GM19238 (cell line): Measurements from ENCODE around the gene DOCK6.

Source experiments
- DNase-seq: peaks from one replicate; pipeline ENCODE4 v3.0.0; 2011; ENCODE audit warnings: low spot score; ENCODE audit not compliant: insufficient read length

The DOCK6 gene

DNA sequence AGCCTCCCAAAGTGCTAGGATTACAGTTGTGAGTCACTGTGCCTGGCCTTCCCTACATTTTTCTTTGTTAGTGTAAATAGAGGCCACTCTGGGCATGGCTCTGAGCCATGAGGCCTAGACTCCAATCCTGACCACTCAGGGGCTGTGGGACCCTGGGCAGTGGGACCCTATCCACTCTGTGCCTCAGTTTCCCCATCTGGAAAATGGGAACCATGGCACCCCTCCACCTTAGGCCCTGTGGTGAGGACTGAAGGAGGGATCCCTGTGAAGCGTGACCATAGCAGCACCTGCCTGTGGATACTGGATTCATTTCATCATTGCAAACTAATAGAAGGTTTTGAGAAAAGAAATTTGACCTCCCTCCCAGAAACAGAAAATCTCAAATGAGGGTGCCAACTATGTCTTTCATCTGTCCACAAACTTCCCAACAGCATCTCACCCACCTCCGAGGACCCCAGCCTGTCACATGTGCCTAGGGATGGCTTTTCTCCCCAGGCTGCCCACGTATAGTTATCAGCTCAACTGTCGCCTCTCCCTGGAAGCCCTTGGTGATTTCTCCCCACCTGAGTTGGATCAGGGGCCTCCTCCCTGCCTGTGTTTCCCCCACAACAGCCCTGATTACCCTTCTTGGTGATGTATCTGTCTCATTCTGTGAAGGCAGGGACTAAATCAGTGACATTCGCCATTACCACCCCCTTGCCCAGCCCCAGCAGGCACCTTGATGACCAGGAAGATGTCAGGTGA lies 17.3 kb downstream of the DOCK6 start:
- no peak for DNase-seq

DNA sequence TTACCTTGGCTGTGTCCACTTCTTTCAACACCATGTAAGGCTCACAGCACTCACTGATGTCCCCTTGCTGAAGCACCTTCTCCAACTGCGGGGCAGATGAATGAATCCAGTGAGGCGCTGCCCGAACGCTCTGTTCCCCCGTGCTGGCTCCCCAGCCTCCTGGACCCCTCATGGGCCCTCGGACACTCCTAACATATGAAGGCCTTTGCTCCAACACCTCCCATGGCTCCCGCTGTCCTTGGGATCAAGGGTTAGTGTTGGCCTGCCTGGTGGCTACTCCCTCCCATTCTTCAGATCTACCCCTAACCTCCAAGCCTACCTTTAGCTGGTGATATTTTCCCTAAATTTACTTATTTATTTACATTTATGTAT lies 18.5 kb downstream of the DOCK6 start:
- no peak for DNase-seq

DNA sequence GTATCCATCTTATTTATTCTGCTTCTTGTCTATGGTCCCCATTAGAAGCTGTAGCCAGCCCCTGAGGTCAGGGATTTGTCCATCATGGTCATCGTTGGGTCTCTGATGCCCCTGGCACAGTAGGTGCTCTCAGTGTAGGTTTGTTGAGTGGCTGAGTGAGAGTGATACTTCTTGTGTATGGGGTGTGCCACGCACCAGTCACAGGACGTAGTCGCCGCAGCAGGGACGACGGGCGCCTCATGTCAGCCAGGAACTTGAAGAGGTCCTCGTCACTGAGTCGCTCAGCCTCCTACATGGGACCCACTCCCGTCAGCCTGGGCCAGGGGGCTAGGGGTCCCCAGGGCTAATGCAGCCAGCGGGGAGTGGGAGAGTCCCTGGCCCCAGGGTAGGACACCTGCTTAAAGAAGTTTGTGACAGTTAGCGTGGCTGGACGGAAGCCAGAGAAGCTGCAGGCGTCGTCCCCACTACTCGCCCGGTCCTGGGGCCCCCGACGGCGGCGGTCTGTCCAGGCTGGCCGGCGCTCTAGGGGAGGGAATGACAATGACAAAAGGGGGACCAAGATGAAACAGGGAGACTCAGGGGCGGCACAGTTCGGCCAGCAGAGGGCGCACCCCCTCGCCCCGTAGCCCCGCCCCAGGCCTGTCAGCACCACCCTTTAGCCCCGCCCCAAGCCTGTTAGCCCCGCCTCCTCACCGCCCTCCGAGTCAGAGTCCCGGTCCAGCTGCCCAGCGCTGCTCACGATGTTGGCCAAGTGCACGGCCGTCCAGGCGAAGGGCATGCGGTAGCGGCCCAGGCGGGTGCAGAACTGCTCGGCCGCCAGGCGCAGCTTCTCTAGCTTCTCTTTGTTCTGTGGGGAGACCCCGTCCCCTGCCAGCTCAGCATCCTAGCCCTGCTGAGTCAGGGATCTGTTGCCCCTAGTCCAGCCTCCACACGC lies 19.2 kb downstream of the DOCK6 start:
- peak; percentile 85 for DNase-seq

DNA sequence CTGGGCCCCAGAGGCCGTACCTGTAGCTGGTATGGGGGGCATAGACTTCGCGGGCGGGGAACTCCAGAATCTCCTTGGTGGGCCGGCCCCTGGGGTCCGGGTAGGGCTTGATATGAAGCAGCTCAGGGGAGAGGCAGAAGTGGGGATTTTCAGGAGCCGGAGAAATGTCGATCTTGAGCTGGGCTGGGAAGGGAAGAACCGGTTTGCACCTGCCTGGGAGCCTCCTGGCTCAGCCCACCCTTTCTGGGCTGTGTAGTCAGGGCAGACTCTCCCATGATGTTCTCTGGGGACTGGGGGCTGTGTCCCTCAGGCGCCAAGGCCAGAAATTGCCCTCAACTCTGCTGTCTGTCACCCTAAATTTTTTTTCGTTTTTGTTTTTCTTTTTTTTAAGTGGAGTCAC lies 20.3 kb downstream of the DOCK6 start:
- DNase-seq = no peak

DNA sequence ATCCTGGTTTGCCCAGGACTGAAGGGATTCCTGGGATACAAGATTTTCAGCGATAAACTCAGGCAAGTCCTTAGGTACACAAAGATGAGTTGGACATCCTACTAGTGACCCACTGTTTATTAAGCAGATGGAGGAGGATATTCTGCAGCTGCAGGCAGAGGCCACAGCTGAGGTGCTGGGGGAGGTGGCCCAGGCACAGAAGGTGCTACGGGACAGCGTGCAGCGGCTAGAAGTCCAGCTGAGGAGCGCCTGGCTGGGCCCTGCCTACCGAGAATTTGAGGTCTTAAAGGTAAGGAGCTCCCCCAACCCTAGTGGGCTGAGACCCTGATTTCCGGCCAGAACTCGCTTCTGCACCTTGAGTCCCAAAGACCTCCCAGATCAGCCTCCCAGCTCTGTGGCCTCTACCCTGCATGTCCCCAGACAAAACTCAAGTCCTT lies 22.3 kb downstream of the DOCK6 start:
- no peak for DNase-seq

DNA sequence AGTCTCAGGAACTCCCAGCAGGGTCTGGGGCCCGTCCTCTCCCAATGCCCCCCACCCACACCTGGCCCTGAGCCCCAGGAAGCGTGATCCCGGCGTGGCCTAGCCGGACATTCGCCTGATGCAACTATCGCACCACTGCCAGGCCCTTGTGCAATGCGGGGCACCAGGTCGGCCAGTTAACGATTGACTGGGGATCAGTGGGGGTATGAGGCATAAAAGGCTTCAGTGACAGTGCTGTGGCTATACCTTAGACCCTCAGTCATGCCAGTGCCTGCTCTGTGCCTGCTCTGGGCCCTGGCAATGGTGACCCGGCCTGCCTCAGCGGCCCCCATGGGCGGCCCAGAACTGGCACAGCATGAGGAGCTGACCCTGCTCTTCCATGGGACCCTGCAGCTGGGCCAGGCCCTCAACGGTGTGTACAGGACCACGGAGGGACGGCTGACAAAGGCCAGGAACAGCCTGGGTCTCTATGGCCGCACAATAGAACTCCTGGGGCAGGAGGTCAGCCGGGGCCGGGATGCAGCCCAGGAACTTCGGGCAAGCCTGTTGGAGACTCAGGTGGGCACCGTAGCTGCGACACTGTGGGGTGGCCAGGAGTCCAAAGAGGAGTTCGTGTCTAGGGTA lies 22.8 kb downstream of the DOCK6 start, which contains the start of gene ANGPTL8:
Gene ANGPTL8, plus strand, starts transcription at position 243 of the 624 bp plus-strand sequence. Its CDS starts 19 bp downstream, at position 262.
- DNase-seq = no peak

DNA sequence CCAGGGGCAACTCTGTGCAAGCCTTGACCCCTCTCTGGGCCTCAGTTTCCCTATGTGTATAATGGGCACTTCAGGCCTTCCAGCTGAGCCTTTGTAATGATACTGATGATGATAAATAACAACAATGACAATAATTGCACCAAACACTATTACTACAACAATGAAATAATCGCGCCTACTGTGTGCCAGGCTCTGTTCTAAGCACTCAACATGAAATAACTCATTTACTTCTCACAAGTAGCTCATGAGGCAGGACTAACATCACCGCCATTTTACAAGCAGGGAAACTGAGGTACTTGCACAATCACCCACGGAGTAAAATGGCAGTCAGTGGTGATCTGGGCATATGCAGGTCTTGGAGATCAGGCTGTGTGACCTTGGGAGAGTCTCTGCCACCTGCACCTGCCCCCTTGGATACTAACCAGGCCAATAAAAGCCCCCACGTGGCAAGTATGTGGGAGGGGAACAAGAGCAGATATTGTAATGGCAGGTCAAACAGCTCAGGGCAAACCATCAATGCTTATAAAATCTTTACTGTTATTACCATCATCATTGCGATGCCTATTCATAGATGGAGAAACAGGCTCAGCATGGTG lies 23.4 kb downstream of the DOCK6 start:
- DNase-seq = no peak

DNA sequence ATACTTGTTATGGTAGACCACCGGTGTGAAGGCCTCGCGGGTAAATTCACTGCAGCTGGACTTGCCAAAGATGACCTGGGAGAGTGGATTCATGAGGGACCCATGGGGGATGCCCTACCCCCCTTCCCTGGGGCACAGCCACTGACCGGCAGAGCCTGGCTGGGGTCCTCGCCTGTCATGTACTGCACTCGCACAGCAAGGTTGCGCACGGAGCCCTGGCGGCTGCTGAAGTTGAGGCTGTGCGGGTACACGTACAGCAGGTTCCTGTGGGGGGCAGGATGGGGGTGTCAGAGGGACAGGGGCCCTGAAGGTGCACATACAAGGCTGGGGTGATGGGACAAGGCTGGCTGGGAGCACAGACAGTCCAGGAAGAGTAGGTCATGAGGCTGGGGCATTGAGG lies 24.3 kb downstream of the DOCK6 start:
- DNase-seq = no peak

DNA sequence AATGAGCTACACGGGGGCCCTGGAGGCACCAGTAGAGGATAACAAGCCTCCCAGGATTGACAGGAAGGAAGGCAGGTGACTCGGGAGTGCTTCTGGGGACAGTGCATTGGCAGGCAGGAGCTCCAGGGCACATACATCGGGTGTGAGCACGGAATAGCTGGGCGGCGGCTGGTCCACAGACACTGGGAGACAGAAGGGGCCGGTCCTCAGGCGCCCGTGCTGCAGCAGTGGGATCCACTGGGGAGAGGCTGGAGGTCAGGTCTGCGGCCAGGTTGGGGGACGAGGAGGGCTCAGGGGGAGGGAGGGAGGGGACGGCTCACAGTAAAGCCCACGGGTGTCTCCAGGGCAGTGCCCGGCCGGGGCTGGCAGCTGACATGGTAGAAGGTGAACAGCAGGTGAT lies 25.0 kb downstream of the DOCK6 start:
- no peak for DNase-seq

DNA sequence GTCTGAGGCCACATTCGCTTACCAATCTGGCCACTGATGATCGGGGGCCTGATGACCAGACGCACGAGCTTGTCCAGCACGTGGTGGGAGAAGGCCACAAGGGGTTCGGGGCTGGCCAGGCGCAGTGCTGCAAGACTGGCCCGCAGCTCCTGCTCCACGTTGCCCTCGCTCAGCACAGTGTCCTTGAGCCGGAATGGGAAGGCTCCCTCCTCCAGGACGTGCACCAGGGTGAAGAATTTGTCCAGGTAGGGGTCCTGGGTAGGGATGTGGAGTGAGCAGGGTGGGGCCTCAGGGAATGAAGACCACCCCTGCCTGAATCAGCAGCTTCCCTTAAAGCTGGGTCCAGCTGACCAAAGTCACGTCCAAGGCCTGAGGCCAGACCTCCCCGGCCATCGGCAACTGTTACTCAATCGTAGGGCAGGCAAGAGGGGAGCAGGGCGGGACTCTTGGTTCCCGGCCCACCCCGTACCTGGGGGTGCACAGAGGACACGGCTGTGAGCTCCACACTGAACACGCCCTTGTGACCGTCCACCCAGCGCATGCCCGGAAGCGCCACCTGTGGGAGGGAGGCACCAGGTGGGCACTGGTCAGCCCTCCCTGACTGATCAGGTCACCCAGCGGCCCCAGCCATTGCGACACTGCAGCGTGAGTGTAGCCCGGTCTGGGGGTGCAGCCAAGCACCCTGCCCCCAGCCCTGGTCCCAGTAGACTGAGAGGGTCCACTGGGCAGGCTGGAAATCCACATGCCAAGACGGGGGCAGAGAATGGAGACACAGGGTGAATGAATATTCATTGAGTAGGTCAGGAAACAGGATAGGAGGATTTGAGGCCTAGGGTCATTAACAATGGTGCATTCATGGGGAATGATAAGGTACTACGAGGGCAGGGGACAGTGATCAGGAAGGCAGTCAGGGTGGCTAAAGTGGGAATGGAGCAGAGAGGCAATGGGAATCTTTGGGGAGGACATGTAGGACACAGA lies 25.7 kb downstream of the DOCK6 start:
- DNase-seq = no peak

DNA sequence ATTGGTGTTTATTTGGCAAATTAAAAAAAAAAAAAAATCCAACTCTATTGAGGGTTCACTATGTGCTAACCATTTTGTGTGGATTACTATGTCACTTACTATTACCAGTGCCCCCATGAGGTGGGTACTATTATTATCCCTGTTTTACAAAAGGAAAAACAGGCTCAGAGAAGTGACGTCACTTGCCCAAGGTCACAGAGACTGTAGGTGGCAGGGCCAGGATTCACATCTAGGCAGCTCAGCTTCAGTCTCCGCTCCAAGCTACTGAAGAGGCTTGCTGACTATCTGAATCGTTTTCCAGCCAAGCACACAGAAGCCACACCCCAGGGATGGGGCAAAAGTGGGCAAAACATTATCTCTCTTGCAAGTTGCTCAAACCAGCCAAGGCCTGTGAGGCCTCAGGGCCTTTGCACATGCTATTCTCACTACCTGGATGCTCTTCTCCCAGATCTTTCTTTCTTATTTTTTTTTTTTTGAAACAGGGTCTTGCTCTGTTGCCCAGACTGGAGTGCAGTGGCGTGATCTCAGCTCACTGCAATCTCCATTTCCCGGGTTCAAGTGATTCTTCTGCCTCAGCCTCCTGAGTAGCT lies 27.7 kb downstream of the DOCK6 start:
- no peak for DNase-seq

DNA sequence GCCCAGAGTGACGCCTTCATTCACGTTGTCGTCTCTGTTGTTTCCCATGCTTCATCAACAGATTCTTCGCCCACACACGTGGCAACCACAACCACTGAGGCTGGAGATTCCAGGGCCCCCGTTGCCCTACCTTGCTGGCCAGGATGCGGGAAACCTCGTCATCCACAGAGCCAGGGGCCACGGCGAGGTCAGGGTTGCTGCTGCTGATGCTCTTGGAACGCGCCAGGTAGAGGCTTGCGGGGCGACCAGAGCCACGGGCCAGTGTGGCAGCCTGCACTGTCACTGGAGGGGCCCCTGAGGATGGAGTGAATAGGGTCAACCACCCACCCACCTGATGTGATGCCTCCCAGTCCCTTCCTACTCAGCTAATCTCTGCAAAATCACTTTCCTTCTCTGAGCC lies 29.3 kb downstream of the DOCK6 start:
- no peak for DNase-seq

DNA sequence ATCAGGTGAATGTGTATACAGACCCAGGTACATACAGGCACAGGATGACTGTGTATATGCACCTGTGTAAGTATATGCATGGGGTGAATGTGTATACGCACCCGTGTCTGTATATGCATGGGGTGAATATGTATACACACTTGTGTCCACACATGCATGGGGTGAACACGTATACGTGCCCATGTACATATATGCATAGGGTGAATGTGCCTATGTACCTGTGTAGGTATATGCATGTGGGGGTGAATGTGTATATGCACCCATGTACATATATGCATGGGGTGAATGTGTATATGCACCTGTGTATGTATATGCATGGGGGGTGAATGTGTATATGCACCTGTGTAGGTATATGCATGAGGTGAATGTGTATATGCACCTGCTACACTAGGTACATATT lies 29.8 kb downstream of the DOCK6 start:
- DNase-seq = no peak

DNA sequence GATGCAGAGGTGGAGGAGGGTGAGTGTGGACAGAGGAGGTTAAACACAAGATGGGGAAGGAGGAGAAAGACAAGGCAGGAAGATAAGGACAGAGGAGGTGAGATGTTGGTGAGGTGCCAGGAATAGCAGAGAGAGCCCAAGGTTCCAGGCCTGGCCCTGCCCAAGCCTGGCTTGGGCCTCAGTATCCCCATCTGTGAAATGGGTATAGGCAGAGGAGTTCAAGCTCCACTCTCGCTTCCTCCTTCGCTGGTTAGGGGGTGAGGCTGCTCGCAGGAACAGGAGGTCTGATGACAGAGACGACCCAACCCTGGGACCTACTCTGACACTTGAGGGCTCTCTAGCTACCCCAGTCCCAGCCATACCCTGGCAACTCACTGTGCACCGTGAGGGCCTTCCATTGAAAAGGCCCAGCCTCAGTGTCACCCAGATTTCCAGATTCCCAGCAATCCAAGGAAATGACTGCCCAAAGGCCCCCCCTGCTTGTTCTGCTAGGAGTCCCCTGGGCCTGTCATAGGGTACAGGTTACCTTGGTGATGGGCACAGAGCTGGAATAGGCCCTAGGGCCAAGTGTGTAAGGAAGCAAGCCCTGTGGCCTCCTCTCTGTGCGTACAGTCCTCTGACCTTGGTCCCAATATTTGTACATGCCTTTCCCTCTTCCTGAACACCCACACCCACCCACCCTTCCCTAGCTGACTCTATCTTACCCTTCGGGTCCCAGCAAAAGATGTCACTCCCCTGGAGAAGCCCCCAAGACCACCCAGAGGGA lies 31.5 kb downstream of the DOCK6 start:
- DNase-seq = no peak

DNA sequence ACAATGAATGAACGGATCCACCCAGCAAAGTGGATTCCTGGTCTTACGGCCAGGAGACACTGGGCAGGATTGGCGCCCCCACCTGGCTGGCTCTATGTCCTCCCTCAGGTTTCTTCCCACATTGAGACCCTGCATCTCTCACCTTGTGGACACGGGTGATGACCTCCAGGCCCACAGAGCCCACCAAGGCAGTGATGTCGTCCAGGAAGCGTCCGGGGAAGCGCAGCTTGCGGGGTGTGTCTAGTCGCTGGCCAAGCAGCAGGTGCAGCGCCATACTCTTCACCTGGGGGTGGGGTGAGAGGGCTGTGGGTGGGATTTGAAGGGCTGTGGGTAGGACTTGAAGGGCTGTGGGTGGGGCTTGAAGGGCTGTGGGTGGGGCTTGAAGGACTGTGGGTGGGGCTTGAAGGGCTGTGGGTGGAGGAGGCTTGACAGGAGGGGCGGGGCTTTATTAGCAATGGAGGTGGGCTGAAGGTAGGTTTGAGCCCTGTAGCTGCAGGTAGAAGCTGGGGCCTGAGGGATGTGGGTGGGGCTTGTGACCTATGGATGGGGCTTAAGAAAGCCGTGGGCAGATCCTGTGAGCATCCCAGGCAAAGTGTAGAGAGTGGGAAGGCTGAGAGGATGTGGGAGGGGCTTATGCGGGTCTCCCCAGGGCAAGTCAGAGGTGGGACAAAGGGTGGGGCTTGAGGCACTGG lies 35.0 kb downstream of the DOCK6 start:
- no peak for DNase-seq

DNA sequence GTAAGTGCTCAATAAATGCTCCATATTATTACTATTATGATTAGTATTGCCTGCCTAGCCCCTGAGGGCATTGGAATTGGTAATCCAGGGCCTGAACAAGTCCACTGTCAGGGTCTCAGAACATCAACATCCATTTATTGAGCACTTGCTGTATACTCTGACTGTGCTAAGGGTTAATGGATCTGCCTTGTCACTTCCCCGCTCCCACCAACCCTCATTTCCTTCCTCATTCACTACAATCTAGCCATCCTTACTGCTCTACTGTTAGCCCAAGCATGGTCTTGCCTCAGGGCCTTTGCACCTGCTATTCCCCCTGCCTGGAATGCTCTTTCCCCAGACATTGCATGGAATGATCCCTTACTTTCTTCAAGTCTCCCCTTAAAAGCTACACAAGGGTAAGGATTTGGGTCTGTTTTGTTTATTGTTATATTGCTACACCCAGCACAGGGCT lies 35.6 kb downstream of the DOCK6 start:
- no peak for DNase-seq

DNA sequence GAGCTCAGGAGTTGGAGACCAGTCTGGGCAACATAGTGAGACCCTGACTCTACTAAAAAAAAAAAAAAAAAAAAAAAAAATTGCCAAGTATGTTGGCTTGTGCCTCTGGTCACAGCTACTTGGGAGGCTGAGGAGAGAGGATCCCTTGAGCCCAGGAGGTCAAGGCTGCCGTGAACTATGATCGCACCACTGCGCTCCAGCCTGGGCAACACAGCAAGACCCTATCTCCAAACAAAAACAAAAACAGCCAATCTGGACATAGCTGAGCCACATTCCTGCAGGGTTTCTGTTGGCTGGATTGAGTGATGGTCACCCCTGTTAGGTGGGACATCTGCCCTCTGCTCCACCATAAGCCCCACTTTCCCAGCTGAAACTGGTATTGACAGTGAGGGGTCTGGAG lies 36.5 kb downstream of the DOCK6 start:
- no peak for DNase-seq

DNA sequence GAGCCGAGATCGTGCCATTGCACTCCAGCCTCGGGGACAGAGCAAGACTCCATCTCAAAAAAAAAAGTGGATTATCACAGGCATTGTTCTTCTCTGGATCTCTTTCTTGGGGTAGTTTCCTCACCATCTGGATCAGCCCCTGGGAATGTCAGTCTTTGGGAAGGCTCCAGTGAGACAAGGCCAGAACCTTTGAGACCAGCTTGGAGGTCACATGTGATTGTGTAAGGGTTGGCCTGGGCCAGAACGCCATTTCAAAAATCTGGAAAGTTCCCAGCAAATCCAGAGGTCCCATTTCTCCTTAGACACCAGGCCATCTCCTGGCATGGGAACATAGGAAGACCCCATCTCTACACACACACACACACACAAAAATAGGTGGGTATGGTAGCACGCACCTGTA lies 37.2 kb downstream of the DOCK6 start:
- no peak for DNase-seq

DNA sequence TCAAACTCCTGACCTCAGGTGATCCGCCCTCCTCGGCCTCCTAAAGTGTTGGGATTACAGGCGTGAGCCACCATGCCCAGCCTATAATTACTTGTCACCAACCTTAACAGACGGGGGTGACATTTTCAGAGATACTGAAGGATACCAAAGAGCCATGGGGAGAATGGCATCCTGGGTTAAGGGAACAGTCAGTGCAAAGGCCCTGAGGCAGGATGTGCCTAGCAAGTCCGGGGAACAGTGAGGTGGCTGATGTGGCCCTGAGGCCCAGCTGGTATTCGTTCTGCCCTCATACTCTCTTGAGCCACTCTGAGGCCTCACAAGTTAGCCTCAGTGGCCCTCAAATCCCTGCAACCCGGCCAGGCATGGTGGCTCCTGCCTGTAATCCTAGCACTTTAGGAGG lies 37.9 kb downstream of the DOCK6 start:
- DNase-seq = no peak
